Stomach (tissue), 9 donors: ENCODE measurements around the gene PRKG1. TPM values are rescaled to one million over a fixed set of nuclear protein-coding genes. Genes with fewer than 3 reads are reported as not detected.

Experiments used
- DNase-seq, 2 donors: peaks; one replicate each; pipeline versions ENCODE4 v3.0.0 to v3.0.0-alpha.2; 2013 to 2019
- H3K27ac ChIP-seq, 5 donors: fragments of 200-600 bp in 4 of 5; sonication (generic) in 4 of 5; one replicate each; pipeline ENCODE4 v1.5.1; 2013 to 2019; ENCODE audit warnings: mild to moderate bottlenecking in 1 of 5, moderate library complexity in 1 of 5
- H3K27me3 ChIP-seq, 3 donors: fragments of 200-600 bp; sonication (generic); one replicate each; pipeline ENCODE4 v1.5.1; 2017 to 2019; ENCODE audit warnings: mixed run types in 1 of 3
- H3K36me3 ChIP-seq, 4 donors: fragments of 200-600 bp; sonication (generic); 1 replicate in 3 of 4; 2 replicates in 1 of 4; pipeline ENCODE4 v1.5.1; 2016 to 2019
- H3K4me1 ChIP-seq, 4 donors: fragments of 200-600 bp; sonication (generic); one replicate each; pipeline ENCODE4 v1.5.1; 2016 to 2019
- H3K4me3 ChIP-seq, 4 donors: fragments of 200-600 bp; sonication (generic) in 3 of 4; one replicate each; pipeline ENCODE4 v1.5.1; 2016 to 2019; ENCODE audit warnings: mild to moderate bottlenecking in 1 of 4
- H3K9me3 ChIP-seq, 4 donors: fragments of 200-600 bp; sonication (generic); one replicate each; pipeline ENCODE4 v1.5.1; 2016 to 2019
- CTCF ChIP-seq, 7 experiments: fragments of 450-650 bp in 4 of 7; fragments of 200-600 bp in 3 of 7; sonication (generic) in 3 of 7; IDR thresholded peaks; one replicate each; pipeline ENCODE4 v1.5.1; 2016 to 2019; ENCODE audit warnings: antibody characterized with exemption in 7 of 7, control low read depth in 2 of 7, mild to moderate bottlenecking in 1 of 7
- EP300 ChIP-seq: sonication (generic); formaldehyde crosslinking; IDR thresholded peaks from one replicate; pipeline ENCODE4 v1.6.1; 2017; ENCODE audit warnings: antibody characterized with exemption
- POLR2A ChIP-seq, 4 donors: fragments of 450-650 bp; IDR thresholded peaks; one replicate each; pipeline ENCODE4 v1.6.1; 2016; ENCODE audit warnings: antibody characterized with exemption in 4 of 4, control low read depth in 2 of 4, mild to moderate bottlenecking in 1 of 4, moderate library complexity in 1 of 4
- POLR2AphosphoS5 ChIP-seq, 3 donors: sonication (generic); formaldehyde crosslinking; IDR thresholded peaks; one replicate each; pipeline ENCODE4 v1.6.1; 2016; ENCODE audit warnings: antibody characterized with exemption in 3 of 3
- WGBS, 5 donors: extraction: QIAGEN DNeasy Blood & Tissue Kit in 3 of 5; methylation state at CpG; one replicate each; pipeline versions ENCODE4 v1.1.5 to v1.1.7; 2013 to 2018; 5-methylcytosine and 5-hydroxymethylcytosine counted together
- intact Hi-C: fragments of 100-400 bp; cut with DNase I; formaldehyde crosslinking; loops from one replicate; pipeline ENCODE4 v1.15.1; 2023; ENCODE audit warnings: low total_unique reads
- polyA plus RNA-seq, 3 donors: library from polyadenylated mRNA; stranded (reverse); fragments of 200-250 nt; gene quantifications; one replicate each; pipeline ENCODE4 v1.2.3, GENCODE V29; 2013
- total RNA-seq, 5 donors: library from RNA; depleted of rRNA; stranded (reverse); fragments of >200 nt; gene quantifications; one replicate each; pipeline versions ENCODE4 v1.1.0 to v1.2.3, GENCODE V29; 2014 to 2016
- donor health status: healthy with polysubstance abuse.
- donor health status: Bipolar disorder and iron deficiency.
- donor health status: healthy.

The PRKG1 gene
- total and polyA plus RNA-seq, 8 donors = 1.5 to 89.2 (median 14.3) TPM

GRCh38 chr10:52129410-52130178 lies 1055.3 kb downstream of the PRKG1 start:
- intact Hi-C loops = no loop called here
- no peak overlapping the region for H3K27ac ChIP-seq
- 92 to 98% (median 97%) methylated on average over 3 of the region's 3 CpGs for WGBS, 5 donors
- no peaks in the 10 kb centered on the region for H3K27me3 ChIP-seq
- H3K4me1 ChIP-seq = no peaks in the 10 kb centered on the region
- no peaks in the 10 kb centered on the region for H3K36me3 ChIP-seq
- H3K4me3 ChIP-seq = no peak overlapping the region
- DNase-seq = no peak
- TF ChIP-seq EP300 = no peak
- TF ChIP-seq POLR2AphosphoS5 (IDR thresholded peaks at IDR 0.05) = no peak
- TF ChIP-seq CTCF (IDR thresholded peaks at IDR 0.05) = no peak
- TF ChIP-seq POLR2A (IDR thresholded peaks at IDR 0.05) = no peak
- H3K9me3 ChIP-seq = no peaks in the 10 kb centered on the region

- no peak for TF ChIP-seq POLR2A (IDR thresholded peaks at IDR 0.05)
- no peak for TF ChIP-seq CTCF (IDR thresholded peaks at IDR 0.05)
- no peak for TF ChIP-seq POLR2AphosphoS5 (IDR thresholded peaks at IDR 0.05)
- TF ChIP-seq EP300 = no peak
- intact Hi-C loops = no loop called here
- no peak overlapping the region for H3K4me3 ChIP-seq
- H3K27me3 ChIP-seq = no peaks in the 10 kb centered on the region
- no peak for DNase-seq
- H3K4me1 ChIP-seq = no peaks in the 10 kb centered on the region
- H3K36me3 ChIP-seq = no peaks in the 10 kb centered on the region
- no peaks in the 10 kb centered on the region for H3K9me3 ChIP-seq
- H3K27ac ChIP-seq = no peak overlapping the region
- 70 to 77% (median 71%) methylated on average over 2 of the region's 2 CpGs for WGBS, 5 donors
Measured at GRCh38 chr10:52135101-52135500, 1060.8 kb downstream of the PRKG1 start.

GRCh38 chr10:52136921-52137320 lies 1062.6 kb downstream of the PRKG1 start:
- no peaks in the 10 kb centered on the region for H3K36me3 ChIP-seq
- H3K27me3 ChIP-seq = no peaks in the 10 kb centered on the region
- no peak overlapping the region for H3K27ac ChIP-seq
- intact Hi-C loops = no loop called here
- no peak for TF ChIP-seq CTCF (IDR thresholded peaks at IDR 0.05)
- 90 to 95% (median 91%) methylated on average over 2 of the region's 2 CpGs for WGBS, 5 donors
- no peak overlapping the region for H3K4me3 ChIP-seq
- no peak for DNase-seq
- no peaks in the 10 kb centered on the region for H3K4me1 ChIP-seq
- no peaks in the 10 kb centered on the region for H3K9me3 ChIP-seq

- DNase-seq = no peak
- WGBS, 5 donors = 80 to 88% (median 87%) methylated on average over 1 of the region's 1 CpG
Measured at GRCh38 chr10:52143338-52143737, 1069.1 kb downstream of the PRKG1 start.

More at GRCh38 chr10:52143338-52143737, 1069.1 kb downstream of the PRKG1 start:
- no peak overlapping the region for H3K4me3 ChIP-seq
- H3K36me3 ChIP-seq = no peaks in the 10 kb centered on the region
- peaks cover 0 to 6% (median 0%) of the 10 kb centered on the region in 4 donors for H3K4me1 ChIP-seq
- no peak for TF ChIP-seq POLR2A (IDR thresholded peaks at IDR 0.05)
- TF ChIP-seq EP300 = no peak
- TF ChIP-seq CTCF (IDR thresholded peaks at IDR 0.05) = no peak
- TF ChIP-seq POLR2AphosphoS5 (IDR thresholded peaks at IDR 0.05) = no peak
- intact Hi-C loops = no loop called here
- no peak overlapping the region for H3K27ac ChIP-seq
- H3K27me3 ChIP-seq = no peaks in the 10 kb centered on the region
- no peaks in the 10 kb centered on the region for H3K9me3 ChIP-seq
